CD4-positive, alpha-beta T cell (primary cell): ENCODE measurements around the gene SULT1A2. TPM values are rescaled to one million over a fixed set of nuclear protein-coding genes. Genes with fewer than 3 reads are reported as not detected.

Experiments used
- ATAC-seq: fragments of 200-7000 bp; cut with Tn5 transposase; one replicate; pipeline ENCODE4 v1.10.0; 2022; ENCODE audit warnings: mild to moderate bottlenecking; ENCODE audit not compliant: poor library complexity
- CTCF ChIA-PET: fragments of 350-600 bp; sonication (Branson Sonifier 250); formaldehyde crosslinking; loops from one replicate; lab custom pipeline; 2021; ENCODE audit warnings: antibody characterized with exemption, inconsistent platforms; lab: Charles Lee
- POLR2A ChIA-PET: fragments of 350-600 bp; sonication (Branson Sonifier 250); formaldehyde crosslinking; loops from one replicate; lab custom pipeline; 2021; ENCODE audit warnings: antibody characterized with exemption, inconsistent platforms; lab: Charles Lee
- DNase-seq, 14 experiments: peaks; one replicate each; pipeline ENCODE4 v3.0.0-alpha.2; 2013 to 2020; ENCODE audit warnings: mixed read lengths in 2 of 14
- H3K27ac ChIP-seq, 2 donors: one replicate each; pipeline versions ENCODE4 v1.5.1 to v1.7.0; 2013; ENCODE audit warnings: low read length in 2 of 2, low read depth in 1 of 2, mild to moderate bottlenecking in 1 of 2
- H3K27me3 ChIP-seq, 2 experiments: 1 replicate in 1 of 2; 2 replicates in 1 of 2; pipeline versions ENCODE4 v1.6.1 to v1.7.0; 2013; ENCODE audit warnings: low read length in 2 of 2, control low read depth in 1 of 2, mild to moderate bottlenecking in 1 of 2, moderate library complexity in 1 of 2; ENCODE audit not compliant: insufficient read depth in 2 of 2, control insufficient read depth in 1 of 2
- H3K36me3 ChIP-seq: one replicate; pipeline ENCODE4 v1.6.1; 2013; ENCODE audit warnings: low read length, control low read depth; ENCODE audit not compliant: insufficient read depth
- H3K4me1 ChIP-seq: one replicate; pipeline ENCODE4 v1.6.1; 2013; ENCODE audit warnings: low read length, control low read depth; ENCODE audit not compliant: insufficient read depth
- H3K4me3 ChIP-seq: one replicate; pipeline ENCODE4 v1.5.1; 2013; ENCODE audit warnings: mild to moderate bottlenecking, low read length, moderate library complexity
- H3K9me3 ChIP-seq, 2 experiments: 1 replicate in 1 of 2; 2 replicates in 1 of 2; pipeline versions ENCODE4 v1.6.1 to v1.7.0; 2013; ENCODE audit warnings: low read length in 2 of 2, mild to moderate bottlenecking in 2 of 2, control low read depth in 1 of 2, moderate library complexity in 1 of 2; ENCODE audit not compliant: control insufficient read depth in 1 of 2, insufficient read depth in 1 of 2
- H3K27ac Mint-ChIP-seq: one replicate; pipeline ENCODE4 v1.8.0; 2020; ENCODE audit warnings: mixed read lengths
- H3K27me3 Mint-ChIP-seq: one replicate; pipeline ENCODE4 v1.8.0; 2021; ENCODE audit warnings: mixed read lengths
- H3K36me3 Mint-ChIP-seq: one replicate; pipeline ENCODE4 v1.8.0; 2021; ENCODE audit warnings: low read depth, mixed read lengths
- H3K4me1 Mint-ChIP-seq: one replicate; pipeline ENCODE4 v1.8.0; 2021; ENCODE audit warnings: low read depth, mixed read lengths
- H3K4me3 Mint-ChIP-seq: one replicate; pipeline ENCODE4 v1.8.0; 2020; ENCODE audit warnings: mild to moderate bottlenecking, mixed read lengths
- H3K9me3 Mint-ChIP-seq: one replicate; pipeline ENCODE4 v1.8.0; 2020; ENCODE audit warnings: mixed read lengths
- intact Hi-C, 2 experiments: fragments of 100-400 bp; cut with DNase I in 1 of 2; cut with micrococcal nuclease in 1 of 2; formaldehyde crosslinking; loops; one replicate each; pipeline versions ENCODE4 v1.15.1 to v1.9.0; 2023 to 2025; cut with DNase I, micrococcal nuclease
- total RNA-seq, 174 experiments: library from RNA in 2 of 174; stranded (reverse) in 2 of 174; gene quantifications; one replicate each; pipeline ENCODE4 v1.2.3 and lab custom pipeline; 2021 to 2026
- TF ChIP-seq, protein P1 (sequence below): fragments of 200-600 bp; IDR thresholded peaks from one replicate; pipeline ENCODE4 v1.8.0; 2022; ENCODE audit warnings: antibody characterized with exemption, mild to moderate bottlenecking

Gene SULT1A2
- total RNA-seq, 2 experiments from 2014 or later, result 0.19 to 0.45 TPM

DNA sequence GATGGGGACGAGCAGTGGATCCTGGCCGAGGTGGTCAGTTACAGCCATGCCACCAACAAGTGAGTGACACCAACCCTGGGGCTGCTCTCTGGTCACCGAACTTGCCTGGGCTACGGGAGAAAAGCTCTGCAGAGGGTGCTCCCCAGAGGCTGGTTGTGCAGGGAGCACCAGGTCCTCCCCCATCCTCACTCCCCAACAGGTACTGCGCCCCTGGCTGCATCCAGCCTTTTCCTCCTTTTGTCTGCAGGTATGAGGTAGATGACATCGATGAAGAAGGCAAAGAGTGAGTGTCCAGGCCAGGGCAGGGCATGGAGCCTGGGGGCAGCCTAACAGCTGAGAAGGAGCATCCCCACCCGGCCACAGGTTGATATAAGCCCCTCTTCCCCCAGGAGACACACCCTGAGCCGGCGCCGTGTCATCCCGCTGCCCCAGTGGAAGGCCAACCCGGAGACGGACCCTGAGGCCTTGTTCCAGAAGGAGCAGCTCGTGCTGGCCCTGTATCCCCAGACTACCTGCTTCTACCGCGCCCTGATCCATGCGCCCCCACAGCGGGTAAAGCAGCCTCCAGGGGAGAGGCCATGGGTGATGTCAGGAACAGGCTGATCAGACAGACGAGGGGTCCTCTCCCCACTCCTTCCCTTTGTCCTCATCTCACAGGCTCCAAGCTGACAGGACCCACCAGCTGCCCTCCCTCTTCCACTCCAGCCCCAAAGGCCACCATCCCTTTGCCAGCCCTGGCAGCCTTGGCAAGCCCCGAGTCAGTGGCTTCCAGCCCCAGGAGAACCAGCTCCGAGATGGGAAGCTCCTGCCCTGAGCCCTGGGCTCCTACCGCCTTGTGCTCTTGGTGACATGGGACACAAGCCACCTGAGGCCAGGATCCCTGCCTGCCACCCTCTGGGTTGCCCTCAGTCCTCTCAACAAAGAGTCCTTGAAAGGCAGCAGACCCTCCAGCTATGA lies 6.2 kb downstream of the SULT1A2 start:
- no peak for DNase-seq
- H3K9me3 Mint-ChIP-seq, result no peaks in the 10 kb centered on the region
- Histone ChIP-seq H3K27ac (no peak overlapping the region), H3K4me3 (no peak overlapping the region), H3K9me3 (no peaks in the 10 kb centered on the region), H3K4me1 (no peaks in the 10 kb centered on the region), H3K27me3 (no peaks in the 10 kb centered on the region), H3K36me3 (peaks cover 48% of the 10 kb centered on the region)
- peaks cover 66% of the 10 kb centered on the region for H3K36me3 Mint-ChIP-seq
- no peaks in the 10 kb centered on the region for H3K27me3 Mint-ChIP-seq
- ATAC-seq, result no peak
- H3K4me3 Mint-ChIP-seq, result no peak overlapping the region
- intact Hi-C loops, result loop anchor here in 1 of 2 experiments (5.0 kb wide), 1 partner anchor 68 kb away; no protein-coding TSS in a partner anchor
- H3K27ac Mint-ChIP-seq, result no peak overlapping the region
- ChIA-PET POLR2A (no interaction called here), CTCF (no interaction called here)
- H3K4me1 Mint-ChIP-seq, result no peaks in the 10 kb centered on the region
- TF ChIP-seq, protein P1, sequence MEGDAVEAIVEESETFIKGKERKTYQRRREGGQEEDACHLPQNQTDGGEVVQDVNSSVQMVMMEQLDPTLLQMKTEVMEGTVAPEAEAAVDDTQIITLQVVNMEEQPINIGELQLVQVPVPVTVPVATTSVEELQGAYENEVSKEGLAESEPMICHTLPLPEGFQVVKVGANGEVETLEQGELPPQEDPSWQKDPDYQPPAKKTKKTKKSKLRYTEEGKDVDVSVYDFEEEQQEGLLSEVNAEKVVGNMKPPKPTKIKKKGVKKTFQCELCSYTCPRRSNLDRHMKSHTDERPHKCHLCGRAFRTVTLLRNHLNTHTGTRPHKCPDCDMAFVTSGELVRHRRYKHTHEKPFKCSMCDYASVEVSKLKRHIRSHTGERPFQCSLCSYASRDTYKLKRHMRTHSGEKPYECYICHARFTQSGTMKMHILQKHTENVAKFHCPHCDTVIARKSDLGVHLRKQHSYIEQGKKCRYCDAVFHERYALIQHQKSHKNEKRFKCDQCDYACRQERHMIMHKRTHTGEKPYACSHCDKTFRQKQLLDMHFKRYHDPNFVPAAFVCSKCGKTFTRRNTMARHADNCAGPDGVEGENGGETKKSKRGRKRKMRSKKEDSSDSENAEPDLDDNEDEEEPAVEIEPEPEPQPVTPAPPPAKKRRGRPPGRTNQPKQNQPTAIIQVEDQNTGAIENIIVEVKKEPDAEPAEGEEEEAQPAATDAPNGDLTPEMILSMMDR, result no peak

DNA sequence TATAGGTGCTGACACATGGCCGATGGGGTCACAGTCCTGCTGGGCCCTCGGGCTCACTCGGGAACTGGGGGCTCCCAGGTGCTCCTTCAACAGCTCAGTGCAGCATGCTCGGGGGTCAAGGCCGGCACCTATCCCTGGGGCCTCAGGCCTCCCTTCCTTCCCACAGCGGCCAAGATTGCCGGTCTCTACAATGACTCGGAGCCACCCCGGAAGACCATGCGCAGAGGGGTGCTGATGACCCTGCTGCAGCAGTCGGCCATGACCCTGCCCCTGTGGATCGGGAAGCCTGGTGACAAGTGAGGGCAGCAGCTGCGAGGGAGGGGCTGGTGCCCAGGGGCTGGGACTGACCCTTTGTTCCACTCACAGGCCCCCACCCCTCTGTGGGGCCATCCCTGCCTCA lies 6.9 kb downstream of the SULT1A2 start:
- Mint-ChIP-seq H3K9me3 (no peaks in the 10 kb centered on the region), H3K36me3 (peaks cover 74% of the 10 kb centered on the region), H3K4me1 (no peaks in the 10 kb centered on the region), H3K27ac (no peak overlapping the region), H3K4me3 (no peak overlapping the region), H3K27me3 (no peaks in the 10 kb centered on the region)
- ChIA-PET CTCF (no interaction called here), POLR2A (no interaction called here)
- no peak overlapping the region for H3K4me3 ChIP-seq
- no peaks in the 10 kb centered on the region for H3K4me1 ChIP-seq
- intact Hi-C loops, result loop anchor here in 1 of 2 experiments (5.0 kb wide), 1 partner anchor 68 kb away; no protein-coding TSS in a partner anchor
- no peak for ATAC-seq
- peaks cover 55% of the 10 kb centered on the region for H3K36me3 ChIP-seq
- no peaks in the 10 kb centered on the region for H3K9me3 ChIP-seq
- H3K27me3 ChIP-seq, result no peaks in the 10 kb centered on the region
- TF ChIP-seq, protein P1, result no peak
- no peak for DNase-seq
- no peak overlapping the region for H3K27ac ChIP-seq

DNA sequence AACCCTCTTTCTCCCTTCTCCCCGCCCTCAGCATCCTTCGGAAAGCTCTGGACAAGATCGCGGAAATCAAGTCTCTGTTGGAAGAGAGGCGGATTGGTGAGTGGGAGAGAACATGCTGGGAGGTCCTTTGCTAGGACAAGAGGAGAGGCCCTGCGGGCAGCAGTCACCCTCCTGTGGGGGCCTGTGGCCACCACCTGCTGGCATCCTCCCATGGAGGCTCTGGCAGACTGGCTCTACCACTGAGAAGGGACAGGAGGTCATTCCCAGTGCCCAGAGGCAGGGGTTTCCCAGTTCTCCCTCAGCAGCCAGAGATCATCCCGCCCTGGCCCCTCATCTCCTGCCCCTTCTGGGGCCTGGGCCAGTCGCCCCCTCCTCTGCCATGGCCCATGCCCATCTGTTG lies 7.8 kb downstream of the SULT1A2 start:
- Mint-ChIP-seq H3K4me1 (no peaks in the 10 kb centered on the region), H3K4me3 (no peak overlapping the region), H3K36me3 (peaks cover 78% of the 10 kb centered on the region), H3K9me3 (no peaks in the 10 kb centered on the region), H3K27me3 (no peaks in the 10 kb centered on the region), H3K27ac (no peak overlapping the region)
- ATAC-seq, result no peak
- DNase-seq, result no peak
- intact Hi-C loops, result no loop called here
- H3K4me3 ChIP-seq, result no peak overlapping the region
- CTCF ChIA-PET, result no interaction called here
- POLR2A ChIA-PET, result no interaction called here
- H3K36me3 ChIP-seq, result peaks cover 59% of the 10 kb centered on the region
- H3K4me1 ChIP-seq, result no peaks in the 10 kb centered on the region
- no peak overlapping the region for H3K27ac ChIP-seq
- no peaks in the 10 kb centered on the region for H3K27me3 ChIP-seq
- no peaks in the 10 kb centered on the region for H3K9me3 ChIP-seq
- TF ChIP-seq, protein P1, result no peak
